ENCODE data around the gene TPGS2. TPM values are rescaled to one million over a fixed set of nuclear protein-coding genes. Genes with fewer than 3 reads are reported as not detected.
"Not testable (repeated sequence)": the region's sequence is repeated elsewhere in the genome, so short reads cannot be mapped to it uniquely, and the experiment has no call there.

TPGS2 gene
- total RNA-seq, 3 donors from 2014 or later, result 32.3 to 39.0 (median 36.2) TPM

- DNase-seq (no peak), ATAC-seq (no peak)
- no peaks in the 10 kb centered on the region for H3K27me3 Mint-ChIP-seq (ENCODE audit: low read depth)
- peaks cover 7% of the 10 kb centered on the region for H3K36me3 Mint-ChIP-seq (ENCODE audit: insufficient read depth)
- H3K9me3 Mint-ChIP-seq, result no peaks in the 10 kb centered on the region
- H3K4me1 Mint-ChIP-seq (ENCODE audit: low read depth), result peaks cover 2% of the 10 kb centered on the region
- no peak overlapping the region for H3K4me3 Mint-ChIP-seq
Measured at GRCh38 chr18:36776650-36777049, 52.2 kb downstream of the TPGS2 start.

- DNase-seq, result no peak
- Mint-ChIP-seq H3K9me3 (no peaks in the 10 kb centered on the region), H3K36me3 (ENCODE audit: insufficient read depth) (peaks cover 5% of the 10 kb centered on the region), H3K27me3 (ENCODE audit: low read depth) (no peaks in the 10 kb centered on the region), H3K4me1 (ENCODE audit: low read depth) (peaks cover 8% of the 10 kb centered on the region), H3K4me3 (no peak overlapping the region)
- ATAC-seq, result no peak
Measured at GRCh38 chr18:36775396-36775795, 53.4 kb downstream of the TPGS2 start.

- no peak overlapping the region for H3K4me3 Mint-ChIP-seq
Measured at GRCh38 chr18:36772241-36772723, 56.5 kb downstream of the TPGS2 start.

GRCh38 chr18:36771245-36771644, 57.6 kb downstream of the TPGS2 start:
- ATAC-seq, result no peak
- Mint-ChIP-seq H3K27me3 (ENCODE audit: low read depth) (no peaks in the 10 kb centered on the region), H3K4me1 (ENCODE audit: low read depth) (peaks cover 8% of the 10 kb centered on the region), H3K4me3 (no peak overlapping the region), H3K9me3 (no peaks in the 10 kb centered on the region), H3K36me3 (ENCODE audit: insufficient read depth) (no peaks in the 10 kb centered on the region)
- DNase-seq, result no peak

More at GRCh38 chr18:36772241-36772723, 56.5 kb downstream of the TPGS2 start:
- Mint-ChIP-seq H3K4me1 (ENCODE audit: low read depth) (peaks cover 8% of the 10 kb centered on the region), H3K27me3 (ENCODE audit: low read depth) (no peaks in the 10 kb centered on the region), H3K9me3 (no peaks in the 10 kb centered on the region), H3K36me3 (ENCODE audit: insufficient read depth) (no peaks in the 10 kb centered on the region)
- no peak for ATAC-seq
- no peak for DNase-seq

- no peaks in the 10 kb centered on the region for H3K36me3 Mint-ChIP-seq (ENCODE audit: insufficient read depth)
- peaks cover 8% of the 10 kb centered on the region for H3K4me1 Mint-ChIP-seq (ENCODE audit: low read depth)
- DNase-seq, result no peak
- no peaks in the 10 kb centered on the region for H3K9me3 Mint-ChIP-seq
- no peak overlapping the region for H3K4me3 Mint-ChIP-seq
- ATAC-seq, result no peak
- no peaks in the 10 kb centered on the region for H3K27me3 Mint-ChIP-seq (ENCODE audit: low read depth)
Measured at GRCh38 chr18:36770315-36770946, 58.4 kb downstream of the TPGS2 start.

GRCh38 chr18:36769611-36770314, 59.0 kb downstream of the TPGS2 start:
- no peak overlapping the region for H3K4me3 Mint-ChIP-seq
- no peaks in the 10 kb centered on the region for H3K36me3 Mint-ChIP-seq (ENCODE audit: insufficient read depth)
- no peaks in the 10 kb centered on the region for H3K27me3 Mint-ChIP-seq (ENCODE audit: low read depth)
- H3K9me3 Mint-ChIP-seq, result no peaks in the 10 kb centered on the region
- ATAC-seq (no peak), DNase-seq (no peak)
- peaks cover 8% of the 10 kb centered on the region for H3K4me1 Mint-ChIP-seq (ENCODE audit: low read depth)

- no peak for DNase-seq
- H3K27me3 Mint-ChIP-seq (ENCODE audit: low read depth), result no peaks in the 10 kb centered on the region
- no peaks in the 10 kb centered on the region for H3K9me3 Mint-ChIP-seq
- H3K4me1 Mint-ChIP-seq (ENCODE audit: low read depth), result peaks cover 8% of the 10 kb centered on the region
- H3K36me3 Mint-ChIP-seq (ENCODE audit: insufficient read depth), result no peaks in the 10 kb centered on the region
- no peak for ATAC-seq
- H3K4me3 Mint-ChIP-seq, result no peak overlapping the region
Measured at GRCh38 chr18:36769172-36769571, 59.6 kb downstream of the TPGS2 start.

- H3K9me3 Mint-ChIP-seq, result no peaks in the 10 kb centered on the region
- no peak for DNase-seq
- peaks cover 2% of the 10 kb centered on the region for H3K27me3 Mint-ChIP-seq (ENCODE audit: low read depth)
- H3K36me3 Mint-ChIP-seq (ENCODE audit: insufficient read depth), result no peaks in the 10 kb centered on the region
- H3K4me3 Mint-ChIP-seq, result no peak overlapping the region
- peaks cover 6% of the 10 kb centered on the region for H3K4me1 Mint-ChIP-seq (ENCODE audit: low read depth)
- ATAC-seq, result no peak
Measured at GRCh38 chr18:36766836-36767235, 62.0 kb downstream of the TPGS2 start.

GRCh38 chr18:36762965-36763364, 65.8 kb downstream of the TPGS2 start:
- not testable (repeated sequence) for H3K4me3 Mint-ChIP-seq; H3K27me3 Mint-ChIP-seq (ENCODE audit: low read depth); DNase-seq; H3K36me3 Mint-ChIP-seq (ENCODE audit: insufficient read depth); H3K9me3 Mint-ChIP-seq; H3K4me1 Mint-ChIP-seq (ENCODE audit: low read depth); ATAC-seq

- ATAC-seq, result no peak
- H3K27me3 Mint-ChIP-seq (ENCODE audit: low read depth), result peaks cover 9% of the 10 kb centered on the region
- DNase-seq, result no peak
- no peaks in the 10 kb centered on the region for H3K4me1 Mint-ChIP-seq (ENCODE audit: low read depth)
- H3K36me3 Mint-ChIP-seq (ENCODE audit: insufficient read depth), result no peaks in the 10 kb centered on the region
- no peak overlapping the region for H3K4me3 Mint-ChIP-seq
- no peaks in the 10 kb centered on the region for H3K9me3 Mint-ChIP-seq
Measured at GRCh38 chr18:36762074-36762473, 66.7 kb downstream of the TPGS2 start.

- no peaks in the 10 kb centered on the region for H3K4me1 Mint-ChIP-seq (ENCODE audit: low read depth)
- ATAC-seq (no peak), DNase-seq (no peak)
- H3K9me3 Mint-ChIP-seq, result no peaks in the 10 kb centered on the region
- H3K36me3 Mint-ChIP-seq (ENCODE audit: insufficient read depth), result no peaks in the 10 kb centered on the region
- peaks cover 9% of the 10 kb centered on the region for H3K27me3 Mint-ChIP-seq (ENCODE audit: low read depth)
- H3K4me3 Mint-ChIP-seq, result no peak overlapping the region
Measured at GRCh38 chr18:36761186-36761698, 67.6 kb downstream of the TPGS2 start.

- Mint-ChIP-seq H3K4me1 (ENCODE audit: low read depth) (no peaks in the 10 kb centered on the region), H3K4me3 (no peak overlapping the region), H3K9me3 (no peaks in the 10 kb centered on the region), H3K36me3 (ENCODE audit: insufficient read depth) (no peaks in the 10 kb centered on the region), H3K27me3 (ENCODE audit: low read depth) (peaks cover 9% of the 10 kb centered on the region)
- ATAC-seq, result no peak
- DNase-seq, result no peak
Measured at GRCh38 chr18:36760598-36760997, 68.2 kb downstream of the TPGS2 start.

- H3K27me3 Mint-ChIP-seq (ENCODE audit: low read depth), result peaks cover 9% of the 10 kb centered on the region
- no peak for DNase-seq
- H3K36me3 Mint-ChIP-seq (ENCODE audit: insufficient read depth), result no peaks in the 10 kb centered on the region
- H3K9me3 Mint-ChIP-seq, result no peaks in the 10 kb centered on the region
- H3K4me1 Mint-ChIP-seq (ENCODE audit: low read depth), result no peaks in the 10 kb centered on the region
- no peak for ATAC-seq
- no peak overlapping the region for H3K4me3 Mint-ChIP-seq
Measured at GRCh38 chr18:36759167-36759776, 69.5 kb downstream of the TPGS2 start.

- DNase-seq, result no peak
Measured at GRCh38 chr18:36758623-36759022, 70.2 kb downstream of the TPGS2 start.

More at GRCh38 chr18:36758623-36759022, 70.2 kb downstream of the TPGS2 start:
- Mint-ChIP-seq H3K4me3 (no peak overlapping the region), H3K4me1 (ENCODE audit: low read depth) (no peaks in the 10 kb centered on the region), H3K27me3 (ENCODE audit: low read depth) (peaks cover 9% of the 10 kb centered on the region), H3K9me3 (no peaks in the 10 kb centered on the region), H3K36me3 (ENCODE audit: insufficient read depth) (no peaks in the 10 kb centered on the region)
- ATAC-seq, result no peak

All from activated T-cell treated with anti-CD3 and anti-CD28 coated beads, Interleukin-2, amount 50 U/mL, for 4 hours (primary cell).